Skeletal muscle satellite cell (primary cell): ENCODE measurements around the gene CLMN.
"Not testable (repeated sequence)": the region's sequence is repeated elsewhere in the genome, so short reads cannot be mapped to it uniquely, and the experiment has no call there.

Experiments used
- H3K27me3 ChIP-seq: 2 replicates; pipeline ENCODE4 v1.7.0; 2013; ENCODE audit warnings: low read length; ENCODE audit not compliant: control insufficient read depth, insufficient read depth
- H3K36me3 ChIP-seq: 2 replicates; pipeline ENCODE4 v1.7.0; 2013; ENCODE audit warnings: mild to moderate bottlenecking, control low read depth, low read length; ENCODE audit not compliant: insufficient read depth
- H3K4me1 ChIP-seq: 2 replicates; pipeline ENCODE4 v1.7.0; 2013; ENCODE audit warnings: low read length; ENCODE audit not compliant: control insufficient read depth, insufficient read depth
- H3K4me2 ChIP-seq: 2 replicates; pipeline ENCODE4 v1.7.0; 2013; ENCODE audit warnings: mild to moderate bottlenecking, low read length
- H3K4me3 ChIP-seq: 2 replicates; pipeline ENCODE4 v1.7.0; 2013; ENCODE audit warnings: low read length
- H3K9ac ChIP-seq: 2 replicates; pipeline ENCODE4 v1.7.0; 2013; ENCODE audit warnings: mild to moderate bottlenecking, low read depth, low read length, moderate library complexity
- H3K9me3 ChIP-seq: replicated peaks from 2 replicates; pipeline ENCODE4 v1.7.0; 2013; ENCODE audit warnings: mild to moderate bottlenecking, control low read depth, low read length
- small RNA-seq: library from RNA; depleted of rRNA; stranded (forward); fragments of <200 nt; gene quantifications from one replicate; pipeline ENCODE3, GENCODE V24; 2012

CLMN gene

DNA sequence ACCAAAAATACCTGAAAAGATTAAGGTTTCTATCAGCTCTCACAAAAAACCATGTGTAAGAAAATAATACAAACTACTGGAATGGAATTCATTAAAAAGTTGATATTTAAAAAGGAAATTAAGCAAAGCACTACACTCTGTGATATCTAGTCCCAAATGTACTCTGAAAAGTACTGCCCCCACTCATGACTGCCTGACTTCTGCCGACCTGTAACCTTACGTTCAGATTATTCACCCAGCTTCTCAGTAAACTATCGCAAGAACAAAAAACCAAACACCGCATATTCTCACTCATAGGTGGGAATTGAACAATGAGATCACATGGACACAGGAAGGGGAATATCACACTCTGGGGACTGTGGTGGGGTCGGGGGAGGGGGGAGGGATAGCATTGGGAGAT is 181.3 kb downstream of the CLMN start:
- H3K4me1 ChIP-seq, H3K36me3 ChIP-seq, H3K9ac ChIP-seq, H3K27me3 ChIP-seq, H3K9me3 ChIP-seq, H3K4me2 ChIP-seq, H3K4me3 ChIP-seq: not testable (repeated sequence)

DNA sequence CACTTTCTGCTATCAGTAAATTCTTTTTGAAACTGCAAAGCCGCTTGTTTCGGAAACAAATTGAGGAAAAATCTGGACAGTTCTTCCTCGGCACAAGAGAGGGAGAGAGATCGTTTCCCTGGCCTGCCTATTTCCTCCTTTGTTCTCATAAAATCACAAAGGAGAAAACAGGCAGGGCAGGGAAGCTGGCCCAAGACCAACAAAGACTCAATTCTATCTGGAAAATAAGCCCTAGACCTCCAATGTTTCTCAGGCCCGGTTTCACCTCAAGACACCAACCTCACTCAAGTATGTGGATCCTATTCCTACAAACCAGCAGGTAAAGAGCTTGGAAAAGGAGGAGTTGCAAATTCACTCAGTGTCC is 181.9 kb downstream of the CLMN start:
- no peaks in the 10 kb centered on the region for H3K36me3 ChIP-seq
- H3K4me3 ChIP-seq: no peak overlapping the region
- H3K9me3 ChIP-seq: no peaks in the 10 kb centered on the region
- no peak overlapping the region for H3K9ac ChIP-seq
- peak overlapping the region; percentile 25 for H3K4me2 ChIP-seq
- no peaks in the 10 kb centered on the region for H3K27me3 ChIP-seq
- peaks cover 12% of the 10 kb centered on the region for H3K4me1 ChIP-seq

DNA sequence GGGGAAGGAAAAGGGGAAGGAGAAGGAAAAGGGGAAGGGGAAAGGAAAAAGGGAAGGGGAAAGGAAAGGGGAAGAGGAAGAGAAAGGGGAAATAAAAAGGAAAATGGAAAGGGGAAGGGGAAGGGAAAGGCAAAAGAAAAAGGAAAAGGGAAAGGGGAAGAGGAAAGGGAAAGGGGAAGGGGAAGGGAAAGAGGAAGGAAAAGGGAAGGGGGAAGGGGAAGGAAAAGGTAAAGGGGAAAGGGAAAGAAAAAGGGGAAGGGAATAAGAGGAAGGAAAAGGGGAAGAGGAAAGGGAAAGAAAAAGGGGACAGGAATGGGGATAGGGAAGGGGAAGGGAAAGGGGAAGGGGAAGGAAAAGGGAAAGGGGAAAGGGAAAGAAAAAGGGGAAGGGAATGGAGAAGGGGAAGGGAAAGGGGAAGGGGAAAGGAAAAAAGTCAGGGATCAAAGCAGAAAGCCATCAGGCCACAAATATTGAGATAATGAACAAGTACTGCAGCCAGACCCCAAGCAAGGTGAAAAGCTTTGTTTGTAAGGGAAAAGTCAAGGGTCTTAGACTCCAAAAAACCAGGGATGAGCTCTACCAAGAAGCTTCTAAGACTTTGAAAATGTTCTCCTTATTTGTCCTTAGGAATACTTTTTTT is 182.4 kb downstream of the CLMN start:
- H3K9ac ChIP-seq: no peak overlapping the region
- peak overlapping the region; percentile 25 for H3K4me2 ChIP-seq
- peaks cover 2% of the 10 kb centered on the region for H3K36me3 ChIP-seq
- H3K9me3 ChIP-seq: no peaks in the 10 kb centered on the region
- no peaks in the 10 kb centered on the region for H3K27me3 ChIP-seq
- H3K4me3 ChIP-seq: no peak overlapping the region
- H3K4me1 ChIP-seq: peaks cover 15% of the 10 kb centered on the region

DNA sequence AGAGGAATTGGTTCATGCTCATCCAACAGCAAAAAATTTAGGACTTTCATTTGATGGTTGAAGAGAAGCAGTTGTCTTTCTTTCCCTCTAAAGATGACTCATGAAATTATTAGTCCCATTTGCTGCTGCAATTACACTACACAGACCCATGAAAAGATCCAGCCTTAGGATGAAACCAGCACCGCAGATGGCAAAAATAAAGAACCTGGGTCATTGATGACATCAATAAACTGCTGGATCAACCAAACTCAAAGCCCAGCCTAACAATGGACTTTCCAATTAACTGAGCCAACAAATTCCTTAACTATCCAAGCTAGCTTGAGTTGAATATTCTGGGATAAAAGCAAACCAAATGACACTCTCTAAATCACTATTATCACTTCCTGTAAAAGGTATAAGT is 183.1 kb downstream of the CLMN start:
- H3K9ac ChIP-seq: no peak overlapping the region

DNA sequence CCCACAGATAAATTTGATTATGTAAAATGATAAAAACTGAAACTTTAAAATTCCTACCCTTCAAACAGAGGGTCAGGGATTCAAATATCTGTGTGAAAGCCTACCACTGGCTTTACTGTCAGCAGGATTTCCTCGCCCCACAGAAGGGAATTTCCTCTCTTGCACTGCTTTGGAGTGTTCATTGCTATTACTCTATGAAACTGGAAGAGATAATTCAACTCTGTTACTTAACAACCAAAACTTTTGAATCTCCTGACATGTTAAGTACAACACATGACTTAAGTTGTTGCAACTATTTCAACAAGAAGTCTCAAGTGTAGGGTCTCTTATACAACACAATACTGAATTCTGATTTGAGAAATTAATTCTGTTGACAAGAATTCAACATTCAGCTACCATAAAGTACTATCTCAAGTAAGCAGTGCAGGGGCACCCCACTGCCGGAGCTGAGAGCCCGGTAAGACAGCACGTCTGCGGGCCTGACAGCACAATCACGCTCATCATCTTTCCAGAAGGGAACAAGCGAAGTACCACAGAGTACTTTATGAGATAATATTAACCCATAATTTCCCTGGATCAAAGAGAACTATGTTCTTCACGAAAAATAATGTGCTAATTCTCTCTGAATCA is 185.3 kb downstream of the CLMN start:
- Histone ChIP-seq H3K4me2 (no peak overlapping the region), H3K9me3 (no peaks in the 10 kb centered on the region), H3K36me3 (peaks cover 16% of the 10 kb centered on the region), H3K4me3 (no peak overlapping the region), H3K9ac (no peak overlapping the region), H3K27me3 (no peaks in the 10 kb centered on the region), H3K4me1 (peaks cover 15% of the 10 kb centered on the region)

More for the DNA sequence above, 183.1 kb downstream of the CLMN start:
- Histone ChIP-seq H3K4me1 (peaks cover 15% of the 10 kb centered on the region), H3K27me3 (no peaks in the 10 kb centered on the region), H3K9me3 (no peaks in the 10 kb centered on the region), H3K36me3 (peaks cover 3% of the 10 kb centered on the region), H3K4me3 (no peak overlapping the region), H3K4me2 (no peak overlapping the region)

DNA sequence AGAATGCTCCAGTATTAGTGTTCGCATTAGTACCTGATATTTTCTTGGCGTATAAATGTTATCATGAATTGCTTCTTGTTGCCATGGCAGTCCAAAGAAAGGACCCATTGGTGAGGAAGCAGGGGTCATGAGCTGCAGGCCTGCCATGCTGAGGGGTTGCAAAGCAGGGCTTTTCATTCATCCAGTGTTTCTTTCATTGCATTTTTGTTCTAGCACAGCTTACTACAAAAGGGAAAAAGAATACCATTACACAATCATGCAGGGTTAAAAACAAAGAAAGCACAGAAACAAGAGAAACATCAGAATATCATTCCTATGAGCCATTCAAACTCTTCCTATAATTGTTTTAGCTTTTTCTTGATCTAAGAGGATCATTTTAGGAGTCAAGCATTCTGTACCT is 186.4 kb downstream of the CLMN start:
- no peak overlapping the region for H3K4me3 ChIP-seq
- H3K36me3 ChIP-seq: peaks cover 23% of the 10 kb centered on the region
- H3K9me3 ChIP-seq: no peaks in the 10 kb centered on the region
- no peaks in the 10 kb centered on the region for H3K27me3 ChIP-seq
- H3K9ac ChIP-seq: no peak overlapping the region
- H3K4me2 ChIP-seq: no peak overlapping the region
- peaks cover 15% of the 10 kb centered on the region for H3K4me1 ChIP-seq

DNA sequence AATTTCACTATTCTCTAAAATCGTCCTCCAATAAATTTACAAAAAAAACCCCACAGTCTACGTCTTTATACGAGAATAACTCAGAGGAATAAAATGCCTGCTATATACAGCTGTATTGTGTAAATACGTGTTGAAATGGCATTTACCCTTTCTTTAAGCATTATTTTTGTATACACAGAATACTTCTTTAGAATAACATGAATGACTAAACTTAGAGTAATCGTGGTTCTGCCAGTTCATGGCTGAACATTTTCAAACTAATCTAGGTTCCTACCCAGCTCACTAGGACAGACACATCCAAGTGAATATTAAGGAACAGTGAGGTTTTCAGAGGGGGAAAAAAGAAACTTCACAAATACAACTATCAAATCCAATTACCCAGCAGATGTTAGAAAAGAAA is 186.9 kb downstream of the CLMN start:
- Histone ChIP-seq H3K27me3 (no peaks in the 10 kb centered on the region), H3K36me3 (peaks cover 23% of the 10 kb centered on the region), H3K9me3 (no peaks in the 10 kb centered on the region), H3K9ac (no peak overlapping the region), H3K4me1 (peaks cover 13% of the 10 kb centered on the region), H3K4me2 (no peak overlapping the region), H3K4me3 (no peak overlapping the region)

Small RNA genes within 50 kb of the gene (small RNA-seq; reads per million reads assigned to genes)
- gene MIR3173: 0.35 reads per million
